Endothelial cell of umbilical vein (primary cell): ENCODE measurements around the gene BAD.

Experiments
- EZH2 ChIP-seq: IDR thresholded peaks from 2 replicates; pipeline ENCODE4 v1.6.1; 2012; ENCODE audit warnings: borderline replicate concordance, low read depth, mild to moderate bottlenecking, moderate library complexity, low read length, inconsistent platforms; ENCODE audit not compliant: severe bottlenecking
- FOS ChIP-seq: IDR thresholded peaks from 2 replicates; pipeline ENCODE4 v1.6.1; 2011; ENCODE audit warnings: mild to moderate bottlenecking, low read length, moderate library complexity, borderline replicate concordance; ENCODE audit not compliant: insufficient read depth
- JUN ChIP-seq: IDR thresholded peaks from 2 replicates; pipeline ENCODE4 v1.6.1; 2011; ENCODE audit warnings: borderline replicate concordance, low read depth; ENCODE audit not compliant: insufficient read length, insufficient read depth
- MYC ChIP-seq: IDR thresholded peaks from one replicate; pipeline ENCODE4 v1.6.1; 2011; ENCODE audit warnings: mild to moderate bottlenecking, low read depth, low read length
- POLR2A ChIP-seq: IDR thresholded peaks from 2 replicates; pipeline ENCODE4 v1.6.1; 2012; ENCODE audit warnings: low read depth, mild to moderate bottlenecking, control low read depth, low read length
- POLR2AphosphoS5 ChIP-seq: IDR thresholded peaks from 2 replicates; pipeline ENCODE4 v1.6.1; 2012; ENCODE audit warnings: low read depth, mild to moderate bottlenecking, control low read depth, low read length, moderate library complexity; ENCODE audit not compliant: insufficient read depth
- TF ChIP-seq, protein P1 (sequence below), 2 donors: IDR thresholded peaks; 1 replicate in 1 of 2; 2 replicates in 1 of 2; pipeline ENCODE4 v1.5.1; 2011; ENCODE audit warnings: low read length in 2 of 2, mild to moderate bottlenecking in 2 of 2, moderate library complexity in 2 of 2, control low read depth in 1 of 2, inconsistent platforms in 1 of 2, low read depth in 1 of 2; ENCODE audit not compliant: insufficient read depth in 1 of 2; ENCODE audit errors: extremely low read depth in 1 of 2
- TF ChIP-seq, protein P2 (sequence below): IDR thresholded peaks from 2 replicates; pipeline ENCODE4 v1.6.1; 2011; ENCODE audit not compliant: insufficient read depth, insufficient read length

DNA sequence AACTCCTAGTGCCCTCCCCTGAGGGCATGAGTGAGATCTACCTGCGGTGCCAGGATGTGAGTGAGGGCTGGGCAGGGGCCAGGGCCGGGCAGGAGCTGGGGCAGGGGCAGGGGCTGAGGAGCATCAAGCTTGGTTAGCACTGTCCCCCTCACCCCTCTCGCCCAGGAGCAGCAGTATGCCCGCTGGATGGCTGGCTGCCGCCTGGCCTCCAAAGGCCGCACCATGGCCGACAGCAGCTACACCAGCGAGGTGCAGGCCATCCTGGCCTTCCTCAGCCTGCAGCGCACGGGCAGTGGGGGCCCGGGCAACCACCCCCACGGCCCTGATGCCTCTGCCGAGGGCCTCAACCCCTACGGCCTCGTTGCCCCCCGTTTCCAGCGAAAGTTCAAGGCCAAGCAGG lies 64.2 kb downstream of the BAD start:
- TF ChIP-seq, protein P1, sequence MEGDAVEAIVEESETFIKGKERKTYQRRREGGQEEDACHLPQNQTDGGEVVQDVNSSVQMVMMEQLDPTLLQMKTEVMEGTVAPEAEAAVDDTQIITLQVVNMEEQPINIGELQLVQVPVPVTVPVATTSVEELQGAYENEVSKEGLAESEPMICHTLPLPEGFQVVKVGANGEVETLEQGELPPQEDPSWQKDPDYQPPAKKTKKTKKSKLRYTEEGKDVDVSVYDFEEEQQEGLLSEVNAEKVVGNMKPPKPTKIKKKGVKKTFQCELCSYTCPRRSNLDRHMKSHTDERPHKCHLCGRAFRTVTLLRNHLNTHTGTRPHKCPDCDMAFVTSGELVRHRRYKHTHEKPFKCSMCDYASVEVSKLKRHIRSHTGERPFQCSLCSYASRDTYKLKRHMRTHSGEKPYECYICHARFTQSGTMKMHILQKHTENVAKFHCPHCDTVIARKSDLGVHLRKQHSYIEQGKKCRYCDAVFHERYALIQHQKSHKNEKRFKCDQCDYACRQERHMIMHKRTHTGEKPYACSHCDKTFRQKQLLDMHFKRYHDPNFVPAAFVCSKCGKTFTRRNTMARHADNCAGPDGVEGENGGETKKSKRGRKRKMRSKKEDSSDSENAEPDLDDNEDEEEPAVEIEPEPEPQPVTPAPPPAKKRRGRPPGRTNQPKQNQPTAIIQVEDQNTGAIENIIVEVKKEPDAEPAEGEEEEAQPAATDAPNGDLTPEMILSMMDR (IDR thresholded peaks at IDR 0.05; ENCODE audit: extremely low read depth in 1 of 2, insufficient read depth in 1 of 2, low read depth in 1 of 2, low read length in 2 of 2): no peak
- TF ChIP-seq EZH2 (no peak), JUN (no peak), POLR2AphosphoS5 (no peak), POLR2A (no peak), FOS (no peak), MYC (no peak)
- TF ChIP-seq, protein P2, sequence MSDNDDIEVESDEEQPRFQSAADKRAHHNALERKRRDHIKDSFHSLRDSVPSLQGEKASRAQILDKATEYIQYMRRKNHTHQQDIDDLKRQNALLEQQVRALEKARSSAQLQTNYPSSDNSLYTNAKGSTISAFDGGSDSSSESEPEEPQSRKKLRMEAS: no peak
